HG03565 (cell line): ENCODE data around the gene MRPS2.
"Not testable (repeated sequence)": the region's sequence is repeated elsewhere in the genome, so short reads cannot be mapped to it uniquely, and the experiment has no call there.

ENCODE experiments used
- ATAC-seq: cut with Tn5 transposase; IDR thresholded peaks from one replicate; pipeline ENCODE4 v1.9.1; 2021; ENCODE audit warnings: mild to moderate bottlenecking, moderate library complexity; ENCODE audit not compliant: unreplicated experiment

The MRPS2 gene

GRCh38 chr9:135513351-135513846 is 12.9 kb downstream of the MRPS2 start:
- ATAC-seq: no peak

- not testable (repeated sequence) for ATAC-seq
Observed at GRCh38 chr9:135513906-135514305, 13.4 kb downstream of the MRPS2 start.

GRCh38 chr9:135514342-135515082 is 14.0 kb downstream of the MRPS2 start:
- ATAC-seq: no peak

DNA sequence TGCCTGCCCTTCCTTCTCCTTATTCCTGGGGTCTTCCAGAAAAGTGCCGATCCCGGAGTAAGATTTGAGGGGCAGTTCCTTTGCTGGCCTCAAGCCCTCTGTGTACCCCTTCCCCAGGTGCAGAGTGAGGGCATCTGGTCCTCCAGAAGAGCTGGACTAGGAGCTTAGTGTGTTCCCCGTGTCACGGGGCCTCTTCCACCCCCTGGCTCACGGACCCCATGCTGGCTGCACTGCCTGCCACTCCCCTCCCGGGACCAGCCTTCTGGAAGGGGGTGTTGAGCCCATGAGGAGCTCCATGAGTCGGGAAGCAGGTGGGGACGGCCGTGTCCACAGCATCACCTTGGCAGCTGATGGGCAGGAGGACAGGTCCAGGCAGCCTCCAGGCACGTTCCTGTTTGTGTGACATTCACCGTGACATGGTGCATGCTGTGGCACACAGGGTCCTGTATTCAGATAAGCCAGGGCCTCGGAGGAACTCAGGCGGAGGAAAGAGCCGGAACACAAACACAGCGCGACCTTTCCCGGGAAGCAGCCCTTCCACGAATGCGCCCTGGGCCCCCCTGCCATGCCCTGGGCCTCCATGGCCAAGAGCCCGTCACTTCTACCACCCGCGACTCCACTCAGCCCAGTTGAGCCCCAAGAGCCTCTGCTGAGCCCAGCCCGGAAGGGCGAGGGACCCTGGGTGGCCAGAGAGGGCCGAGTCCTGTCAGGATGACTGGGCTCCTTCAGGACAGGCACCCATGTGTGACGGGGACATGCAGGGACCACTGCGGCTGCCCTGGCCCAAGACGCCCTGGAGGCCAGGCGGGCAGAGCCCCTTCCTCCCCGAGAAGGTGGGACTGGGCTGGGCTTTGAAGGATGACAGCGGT is 14.8 kb downstream of the MRPS2 start:
- ATAC-seq: no peak

DNA sequence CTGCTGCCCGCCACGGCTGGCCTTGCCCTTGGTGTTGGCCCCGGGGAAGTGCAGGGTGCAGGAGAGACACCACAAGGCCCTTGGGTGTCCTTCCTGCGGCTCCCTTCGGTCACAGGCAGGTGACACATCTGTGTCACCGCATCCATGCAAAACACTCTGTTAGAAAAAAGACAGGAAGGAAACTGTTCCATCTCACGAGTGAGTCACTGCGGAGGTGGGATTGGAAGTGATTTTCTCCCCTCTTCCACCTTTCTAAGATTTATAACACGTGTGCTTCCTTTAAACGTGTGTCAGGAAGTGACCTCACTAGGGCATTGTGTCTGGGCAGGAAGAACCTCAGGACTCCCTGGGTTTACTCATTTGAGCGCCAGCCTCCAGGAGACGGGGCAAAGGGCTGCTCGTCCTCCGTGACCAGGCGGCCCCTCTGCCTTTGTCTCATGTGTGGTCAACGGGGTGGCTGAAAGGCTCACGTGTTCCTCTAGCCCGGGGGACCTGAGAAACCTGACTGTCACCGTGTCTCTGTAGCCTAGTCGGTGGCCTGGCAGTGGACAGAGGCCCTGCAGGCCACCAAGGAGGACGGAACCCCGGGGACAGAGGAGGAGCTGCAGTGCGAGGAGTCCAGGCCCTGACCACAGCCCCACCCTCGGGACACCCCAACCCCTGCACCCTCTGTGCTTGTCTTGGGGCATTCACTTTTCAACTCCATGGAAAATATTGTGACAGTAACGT is 15.8 kb downstream of the MRPS2 start:
- ATAC-seq: no peak

DNA sequence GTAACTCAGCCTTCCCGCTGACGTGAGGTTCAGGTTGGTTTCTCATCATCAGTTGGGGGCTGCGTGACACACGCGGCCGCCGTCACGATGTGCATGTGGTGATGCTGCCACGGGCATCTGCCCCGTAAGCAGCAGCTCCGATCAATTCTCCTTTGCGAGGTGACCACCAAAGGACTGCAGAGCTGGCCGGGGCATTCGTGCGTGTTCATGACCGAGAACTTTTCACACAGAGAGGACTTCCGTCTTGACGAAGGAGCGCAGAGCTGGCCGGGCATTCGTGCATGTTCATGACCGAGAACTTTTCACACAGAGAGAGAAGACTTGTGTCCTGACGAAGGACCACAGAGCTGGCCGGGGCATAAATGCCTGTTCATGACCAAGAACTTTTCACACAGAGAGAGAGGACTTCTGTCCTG is 16.9 kb downstream of the MRPS2 start:
- no peak for ATAC-seq

DNA sequence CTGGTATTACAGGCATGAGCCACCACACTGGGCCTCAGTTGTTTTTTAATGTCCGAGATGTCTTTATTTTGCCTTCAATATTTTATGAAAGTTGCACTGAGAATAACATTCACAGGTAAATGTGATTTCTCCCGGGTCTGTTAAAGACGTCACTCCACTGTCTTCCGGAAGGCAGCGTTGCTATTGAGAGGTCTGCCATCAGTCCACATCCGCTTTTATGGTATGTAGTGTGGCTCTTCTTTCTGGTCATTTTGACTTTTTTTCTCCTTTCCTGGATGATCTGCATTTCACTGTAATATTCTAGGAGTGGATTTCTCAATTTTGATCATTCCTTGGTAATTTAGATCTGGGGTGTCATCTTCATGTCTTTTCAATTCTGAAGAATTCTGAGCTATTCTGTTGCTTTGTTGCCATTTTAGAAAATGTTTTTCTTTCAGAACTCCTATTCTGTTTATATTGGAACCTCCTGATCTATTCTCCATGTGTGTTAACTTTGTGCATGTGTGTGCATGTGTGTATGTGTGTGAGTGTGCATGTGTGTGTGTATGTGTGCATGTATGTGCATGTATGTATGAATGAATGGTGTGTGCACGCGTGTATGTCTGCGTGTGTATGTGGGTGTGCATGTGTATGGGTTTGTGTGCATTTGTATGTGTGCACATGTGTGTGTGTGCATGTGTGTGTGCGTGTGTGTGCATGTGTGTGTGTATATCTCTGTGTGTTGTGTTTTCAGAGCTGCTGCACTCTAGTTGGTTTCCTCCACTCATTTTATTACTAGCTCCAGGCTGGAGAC is 18.9 kb downstream of the MRPS2 start:
- ATAC-seq: no peak

DNA sequence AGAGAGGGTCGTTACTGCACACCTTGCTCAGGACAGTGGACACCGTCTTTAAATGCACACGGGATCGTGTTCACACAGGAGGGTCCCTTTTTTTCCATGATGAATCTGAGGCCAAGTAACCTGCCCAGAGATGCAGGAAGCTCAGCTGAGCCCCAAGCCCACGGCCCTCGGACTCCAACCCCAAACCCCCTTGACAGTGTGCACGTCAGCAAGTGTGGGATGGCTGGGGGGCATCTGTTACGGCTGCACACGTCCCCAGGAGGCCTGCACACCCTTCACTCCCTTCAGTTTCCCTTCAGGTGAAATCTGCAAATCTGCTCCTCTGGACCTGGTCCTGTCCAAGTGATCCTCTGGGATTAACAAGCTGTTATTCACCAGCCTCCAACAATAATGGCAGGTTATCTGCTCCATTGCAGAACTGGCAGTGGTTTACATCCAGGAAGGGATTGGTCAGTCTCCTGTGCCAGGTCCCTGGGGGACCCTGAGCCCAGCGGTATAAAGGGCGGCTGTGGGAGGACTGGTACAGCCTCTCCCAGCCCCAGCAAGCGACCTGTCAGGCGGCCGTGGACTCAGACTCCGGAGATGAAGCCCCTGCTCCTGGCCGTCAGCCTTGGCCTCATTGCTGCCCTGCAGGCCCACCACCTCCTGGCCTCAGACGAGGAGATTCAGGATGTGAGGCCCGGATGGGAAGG is 20.6 kb downstream of the MRPS2 start, which contains the start of gene LCN1:
Gene LCN1 (plus strand): TSS at position 525 of the 692 bp plus-strand sequence. CDS start 58 bp downstream, at position 583.
- no peak for ATAC-seq

DNA sequence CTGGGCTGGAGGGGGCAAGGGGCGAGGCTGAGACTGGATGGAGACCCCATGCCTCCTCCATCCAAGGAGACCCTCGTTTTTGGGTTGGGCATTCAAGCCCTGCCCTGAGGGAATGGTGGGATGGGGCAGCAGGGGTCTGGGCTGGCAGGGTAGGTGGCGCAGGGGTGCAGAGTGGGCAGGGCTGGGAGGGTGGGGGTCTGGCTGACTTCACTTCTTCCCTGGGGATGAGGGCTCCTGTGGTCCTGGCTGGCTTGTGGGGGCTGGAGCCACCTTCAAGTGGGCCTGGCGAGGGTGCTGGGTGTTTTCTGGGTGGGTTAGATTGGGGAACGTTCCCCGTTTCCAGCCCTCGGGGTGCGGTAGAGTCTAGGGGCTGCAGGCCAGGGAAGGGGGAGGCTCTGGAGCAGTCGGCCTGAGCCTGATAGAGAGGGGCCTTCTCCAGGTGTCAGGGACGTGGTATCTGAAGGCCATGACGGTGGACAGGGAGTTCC is 21.2 kb downstream of the MRPS2 start:
- no peak for ATAC-seq

DNA sequence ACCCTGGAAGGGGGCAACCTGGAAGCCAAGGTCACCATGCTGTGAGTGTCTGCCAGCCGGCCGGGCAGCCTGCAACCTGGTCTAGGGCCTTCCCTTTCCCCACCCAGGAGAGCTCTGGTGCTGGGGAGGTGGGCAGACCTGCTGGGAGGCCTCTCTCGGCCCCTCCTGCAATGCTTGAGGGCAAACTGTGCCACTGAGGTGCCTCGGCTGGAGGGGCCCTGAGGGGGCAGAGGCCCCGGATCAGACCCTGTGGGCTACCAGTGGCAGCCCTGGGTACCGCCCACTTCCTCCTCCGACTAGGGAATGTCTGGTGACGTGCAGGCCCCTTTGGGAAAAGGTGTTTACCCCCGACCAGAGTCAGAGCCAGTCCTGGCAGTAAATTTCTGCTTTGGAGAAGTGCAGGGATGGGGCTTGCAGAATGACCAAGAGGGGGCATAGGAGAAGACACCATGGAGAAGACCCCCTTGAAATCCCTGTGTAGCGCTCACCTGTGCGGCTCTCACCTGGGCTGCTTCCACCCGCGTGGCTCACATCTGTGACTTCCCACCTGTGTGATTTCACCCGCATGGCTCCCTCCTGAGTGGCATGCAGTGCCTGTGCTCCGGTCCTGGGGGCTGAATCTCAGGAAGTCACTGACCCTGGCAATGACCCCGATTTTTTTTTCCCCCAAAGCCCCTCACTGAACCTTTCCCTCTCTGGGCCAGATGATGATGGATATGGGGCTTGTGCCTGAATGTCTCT is 21.8 kb downstream of the MRPS2 start:
- ATAC-seq: no peak

- no peak for ATAC-seq
Observed at GRCh38 chr9:135522931-135523330, 22.4 kb downstream of the MRPS2 start.

DNA sequence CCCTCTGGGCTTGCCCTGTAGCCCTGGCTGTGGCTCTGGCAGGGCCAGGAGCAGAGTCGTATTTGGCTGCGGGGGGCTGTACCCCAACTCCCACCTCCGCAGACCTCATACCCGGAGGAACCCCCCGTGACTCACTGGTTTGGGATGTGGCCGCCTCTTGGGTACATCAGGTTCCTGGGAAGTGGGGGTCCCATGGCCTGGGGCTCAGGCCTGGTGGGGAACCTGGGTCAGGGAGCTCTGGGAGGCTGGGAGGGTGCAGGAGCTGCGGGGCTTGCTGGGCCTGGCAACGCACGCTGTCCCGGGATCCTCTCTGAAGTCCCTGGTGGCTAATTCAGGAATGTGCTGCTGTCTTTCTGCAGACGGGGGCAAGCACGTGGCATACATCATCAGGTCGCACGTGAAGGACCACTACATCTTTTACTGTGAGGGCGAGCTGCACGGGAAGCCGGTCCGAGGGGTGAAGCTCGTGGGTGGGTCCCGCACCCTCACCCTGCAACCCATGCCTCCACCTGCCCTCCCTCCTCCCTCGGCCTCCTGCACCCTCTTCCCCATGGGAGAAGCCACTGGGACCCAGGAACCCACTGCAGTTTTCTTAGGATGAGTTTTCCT is 23.1 kb downstream of the MRPS2 start:
- no peak for ATAC-seq

DNA sequence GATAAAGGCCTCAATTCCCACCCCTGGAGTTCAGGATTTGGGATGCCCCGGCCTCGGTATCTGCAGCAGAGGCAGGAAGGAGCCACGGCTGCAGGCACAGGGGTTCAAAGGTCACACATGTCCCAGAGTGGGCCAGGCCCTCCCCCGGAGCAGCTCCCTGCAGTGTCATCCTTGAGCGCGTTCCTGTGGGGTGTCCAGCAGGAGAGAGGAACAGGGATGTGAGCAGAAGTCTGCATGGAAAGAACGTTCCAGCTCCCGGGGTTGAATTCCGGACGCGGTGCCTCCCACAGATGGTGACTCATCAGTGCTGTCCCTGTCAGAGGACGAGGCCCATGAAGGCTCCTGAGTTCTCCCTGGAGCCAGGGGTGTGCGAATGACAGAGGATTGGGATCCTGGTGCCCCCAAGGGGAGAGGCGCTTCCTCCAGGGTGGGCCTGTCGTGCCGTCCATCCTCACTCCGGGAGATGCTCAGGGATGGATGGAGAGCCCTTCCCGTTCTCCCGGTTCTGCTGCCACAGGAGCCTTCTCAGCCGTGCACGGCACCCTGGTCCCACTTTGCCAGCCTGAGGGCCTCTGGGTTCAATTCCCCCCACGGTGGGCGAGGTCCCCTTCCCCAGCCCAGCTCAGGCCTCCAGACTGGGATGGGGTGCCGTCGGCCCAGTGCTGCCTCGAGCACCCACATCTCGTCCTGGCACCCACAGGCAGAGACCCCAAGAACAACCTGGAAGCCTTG is 23.8 kb downstream of the MRPS2 start:
- no peak for ATAC-seq

- no peak for ATAC-seq
Observed at GRCh38 chr9:135525241-135526088, 25.0 kb downstream of the MRPS2 start.

DNA sequence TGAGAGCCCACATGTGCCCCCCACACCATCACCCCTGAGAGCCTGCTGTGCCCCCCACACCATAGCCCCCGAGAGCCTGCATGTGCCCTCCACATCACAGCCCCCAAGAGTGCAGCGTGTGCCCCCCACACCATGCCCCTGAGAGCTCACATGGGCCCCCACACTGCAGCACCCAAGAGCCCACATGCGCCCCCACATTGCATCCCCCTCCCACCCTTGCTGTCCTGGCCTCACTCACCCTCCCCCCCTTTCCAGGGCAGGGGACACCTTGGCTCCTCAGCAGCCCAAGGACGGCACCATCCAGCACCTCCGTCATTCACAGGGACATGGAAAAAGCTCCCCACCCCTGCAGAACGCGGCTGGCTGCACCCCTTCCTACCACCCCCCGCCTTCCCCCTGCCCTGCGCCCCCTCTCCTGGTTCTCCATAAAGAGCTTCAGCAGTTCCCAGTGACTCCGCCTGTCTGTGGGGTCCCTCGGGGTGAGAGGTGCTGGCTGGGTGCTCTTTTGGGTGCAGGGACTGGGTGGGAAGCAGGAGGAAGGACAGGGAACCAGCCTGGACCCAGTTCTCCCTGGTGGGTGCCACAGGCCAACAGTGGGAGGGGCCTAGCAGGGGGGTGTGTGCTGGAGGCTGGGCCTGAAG is 25.7 kb downstream of the MRPS2 start:
- ATAC-seq: no peak
